ENCODE data around the gene SERPINB1. TPM values are rescaled to one million over a fixed set of nuclear protein-coding genes. Genes with fewer than 3 reads are reported as not detected.

The SERPINB1 gene
- polyA plus RNA-seq, 2 of the 4 experiments (the other 2 are of a cell fraction): 52.7 to 135 TPM

DNA sequence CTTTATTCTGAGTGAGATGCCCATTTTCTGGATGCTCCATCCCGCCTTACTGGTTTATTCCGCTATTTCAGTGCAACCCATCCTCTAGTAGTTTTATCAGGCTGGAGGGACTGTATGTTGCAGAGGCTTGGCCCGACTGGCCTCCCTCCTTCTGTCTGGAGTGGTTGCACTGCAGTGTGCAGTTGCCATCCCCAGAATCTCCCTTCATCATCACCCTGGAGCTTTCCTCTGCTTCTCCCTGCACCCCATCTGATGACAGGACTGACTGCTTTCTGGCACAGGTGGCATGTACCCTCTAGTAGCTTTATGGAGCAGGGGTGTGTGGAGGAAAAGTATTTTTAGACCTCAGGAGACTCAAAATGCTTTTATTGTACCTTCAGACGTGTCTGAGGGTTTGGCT lies 55.4 kb downstream of the SERPINB1 start:
- CTCF ChIA-PET: interaction anchor here (0.9 kb wide), 1 partner anchor 147 kb away, joined by 4 read pairs; no protein-coding TSS in a partner anchor
- no peak for FAIRE-seq
- WGBS (ENCODE audit: missing lambda C conversion rate): 88% methylated on average over 4 of the region's 4 CpGs
- TF ChIP-seq, protein P1, sequence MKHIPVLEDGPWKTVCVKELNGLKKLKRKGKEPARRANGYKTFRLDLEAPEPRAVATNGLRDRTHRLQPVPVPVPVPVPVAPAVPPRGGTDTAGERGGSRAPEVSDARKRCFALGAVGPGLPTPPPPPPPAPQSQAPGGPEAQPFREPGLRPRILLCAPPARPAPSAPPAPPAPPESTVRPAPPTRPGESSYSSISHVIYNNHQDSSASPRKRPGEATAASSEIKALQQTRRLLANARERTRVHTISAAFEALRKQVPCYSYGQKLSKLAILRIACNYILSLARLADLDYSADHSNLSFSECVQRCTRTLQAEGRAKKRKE (CRISPR knock-in tag; IDR thresholded peaks at IDR 0.05; ENCODE audit: low read depth): no peak
- TF ChIP-seq, protein P2, sequence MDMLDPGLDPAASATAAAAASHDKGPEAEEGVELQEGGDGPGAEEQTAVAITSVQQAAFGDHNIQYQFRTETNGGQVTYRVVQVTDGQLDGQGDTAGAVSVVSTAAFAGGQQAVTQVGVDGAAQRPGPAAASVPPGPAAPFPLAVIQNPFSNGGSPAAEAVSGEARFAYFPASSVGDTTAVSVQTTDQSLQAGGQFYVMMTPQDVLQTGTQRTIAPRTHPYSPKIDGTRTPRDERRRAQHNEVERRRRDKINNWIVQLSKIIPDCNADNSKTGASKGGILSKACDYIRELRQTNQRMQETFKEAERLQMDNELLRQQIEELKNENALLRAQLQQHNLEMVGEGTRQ (IDR thresholded peaks at IDR 0.05): no peak
- TF ChIP-seq POLR2AphosphoS2 (conservative IDR thresholded peaks at IDR 0.05; ENCODE audit: low read length) (no peak), NPAS2 (CRISPR knock-in tag; IDR thresholded peaks at IDR 0.05; ENCODE audit: borderline replicate concordance) (no peak), TFCP2L1 (CRISPR knock-in tag; IDR thresholded peaks at IDR 0.05) (no peak), ZC3H11A (IDR thresholded peaks at IDR 0.05) (no peak), ZSCAN20 (CRISPR knock-in tag; IDR thresholded peaks at IDR 0.05) (no peak), HEYL (CRISPR knock-in tag; IDR thresholded peaks at IDR 0.05) (no peak), CHD2 (IDR thresholded peaks at IDR 0.05; ENCODE audit: low read length, partially characterized antibody) (no peak), RNF2 (IDR thresholded peaks at IDR 0.05; ENCODE audit: borderline replicate concordance, low read depth) (no peak), HOXB5 (CRISPR knock-in tag; IDR thresholded peaks at IDR 0.05) (no peak), EP300 (IDR thresholded peaks at IDR 0.05) (no peak), MAZ (IDR thresholded peaks at IDR 0.05; ENCODE audit: borderline replicate concordance, low read depth, low read length) (no peak), CEBPB (IDR thresholded peaks at IDR 0.05) (no peak), POLR2A (IDR thresholded peaks at IDR 0.05; ENCODE audit: low read length) (no peak), GATA3 (IDR thresholded peaks at IDR 0.05; ENCODE audit: borderline replicate concordance) (no peak)
- TF ChIP-seq, protein P3, sequence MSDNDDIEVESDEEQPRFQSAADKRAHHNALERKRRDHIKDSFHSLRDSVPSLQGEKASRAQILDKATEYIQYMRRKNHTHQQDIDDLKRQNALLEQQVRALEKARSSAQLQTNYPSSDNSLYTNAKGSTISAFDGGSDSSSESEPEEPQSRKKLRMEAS (IDR thresholded peaks at IDR 0.05): no peak
- Histone ChIP-seq H3K4me2 (no peak overlapping the region), H3K27ac (no peak overlapping the region), H3K9me3 (no peaks in the 10 kb centered on the region), H3K4me1 (peaks cover 9% of the 10 kb centered on the region), H3K4me3 (no peak overlapping the region)
- POLR2A ChIA-PET: no interaction called here
- no peak for DNase-seq (ENCODE audit: low read depth in 1 of 2, low spot score in 1 of 2)
- ATAC-seq: no peak

DNA sequence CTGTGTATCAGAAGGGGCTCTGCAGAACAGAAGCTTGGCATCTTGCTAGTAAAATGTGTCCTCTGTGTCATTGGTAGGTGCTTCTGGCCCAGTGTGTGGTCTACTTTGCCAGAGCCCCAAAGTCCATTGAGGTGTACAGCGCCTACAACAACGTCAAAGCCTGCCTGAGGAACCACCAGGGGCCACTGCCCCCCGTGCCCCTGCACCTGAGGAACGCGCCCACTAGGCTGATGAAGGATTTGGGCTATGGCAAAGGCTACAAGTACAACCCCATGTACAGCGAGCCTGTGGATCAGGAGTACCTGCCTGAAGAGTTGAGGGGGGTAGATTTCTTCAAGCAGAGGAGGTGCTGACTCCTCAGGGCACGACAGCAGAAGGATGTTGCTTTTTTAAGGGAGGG lies 56.7 kb downstream of the SERPINB1 start:
- TF ChIP-seq BHLHE40 (IDR thresholded peaks at IDR 0.05; ENCODE audit: low read depth, low read length): no peak
- TF ChIP-seq EP300 (IDR thresholded peaks at IDR 0.05): no peak
- TF ChIP-seq CEBPB (IDR thresholded peaks at IDR 0.05): no peak
- DNase-seq (ENCODE audit: low read depth in 1 of 2, low spot score in 1 of 2): no peak
- H3K27ac ChIP-seq: no peak overlapping the region
- H3K4me1 ChIP-seq: no peaks in the 10 kb centered on the region
- ATAC-seq: no peak
- no peak overlapping the region for H3K4me3 ChIP-seq
- ChIA-PET POLR2A (interaction anchor here (0.6 kb wide), 1 partner anchor 204 kb away, joined by 3 read pairs; no protein-coding TSS in a partner anchor), CTCF (interaction anchor here (0.8 to 1.8 kb wide), 3 partner anchors 14 to 148 kb away, joined by 3 to 6 read pairs (median 3); no protein-coding TSS in a partner anchor)
- no peak for FAIRE-seq
- no peak overlapping the region for H3K4me2 ChIP-seq
- over 99% methylated on average over 7 of the region's 7 CpGs for WGBS (ENCODE audit: missing lambda C conversion rate)
- H3K9me3 ChIP-seq: no peaks in the 10 kb centered on the region

DNA sequence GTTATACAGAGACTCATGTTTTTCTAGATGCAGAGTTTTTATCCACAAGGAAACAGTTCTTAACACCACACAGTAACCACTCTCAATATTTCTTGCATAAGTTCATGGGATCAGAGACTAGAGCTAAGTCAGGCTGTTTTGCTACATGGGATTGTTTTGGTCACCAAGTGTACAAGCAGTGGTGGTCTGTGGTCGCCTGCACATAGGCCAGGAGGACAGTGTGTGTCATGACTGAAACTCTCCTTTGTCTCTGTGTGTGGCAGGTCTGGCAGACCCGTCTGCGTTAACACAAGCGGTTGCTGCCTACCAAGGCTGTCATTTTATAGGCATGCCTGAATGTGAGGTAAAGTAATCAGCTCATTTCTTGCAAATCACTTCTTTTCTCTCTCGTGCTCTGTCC lies 57.6 kb downstream of the SERPINB1 start:
- POLR2A ChIA-PET: no interaction called here
- Histone ChIP-seq H3K27ac (no peak overlapping the region), H3K4me2 (no peak overlapping the region), H3K4me1 (no peaks in the 10 kb centered on the region), H3K9me3 (no peaks in the 10 kb centered on the region), H3K4me3 (no peak overlapping the region)
- ATAC-seq: no peak
- CTCF ChIA-PET: interaction anchor here (0.8 to 1.8 kb wide), 3 partner anchors 13 to 149 kb away, joined by 3 to 6 read pairs (median 3); no protein-coding TSS in a partner anchor
- WGBS (ENCODE audit: missing lambda C conversion rate): 80% methylated on average over 5 of the region's 5 CpGs
- FAIRE-seq: no peak
- no peak for DNase-seq (ENCODE audit: low read depth in 1 of 2, low spot score in 1 of 2)
- TF ChIP-seq MAFK (IDR thresholded peaks at IDR 0.05; ENCODE audit: partially characterized antibody): no peak
- TF ChIP-seq ZC3H11A (IDR thresholded peaks at IDR 0.05): no peak
- TF ChIP-seq, protein P4, sequence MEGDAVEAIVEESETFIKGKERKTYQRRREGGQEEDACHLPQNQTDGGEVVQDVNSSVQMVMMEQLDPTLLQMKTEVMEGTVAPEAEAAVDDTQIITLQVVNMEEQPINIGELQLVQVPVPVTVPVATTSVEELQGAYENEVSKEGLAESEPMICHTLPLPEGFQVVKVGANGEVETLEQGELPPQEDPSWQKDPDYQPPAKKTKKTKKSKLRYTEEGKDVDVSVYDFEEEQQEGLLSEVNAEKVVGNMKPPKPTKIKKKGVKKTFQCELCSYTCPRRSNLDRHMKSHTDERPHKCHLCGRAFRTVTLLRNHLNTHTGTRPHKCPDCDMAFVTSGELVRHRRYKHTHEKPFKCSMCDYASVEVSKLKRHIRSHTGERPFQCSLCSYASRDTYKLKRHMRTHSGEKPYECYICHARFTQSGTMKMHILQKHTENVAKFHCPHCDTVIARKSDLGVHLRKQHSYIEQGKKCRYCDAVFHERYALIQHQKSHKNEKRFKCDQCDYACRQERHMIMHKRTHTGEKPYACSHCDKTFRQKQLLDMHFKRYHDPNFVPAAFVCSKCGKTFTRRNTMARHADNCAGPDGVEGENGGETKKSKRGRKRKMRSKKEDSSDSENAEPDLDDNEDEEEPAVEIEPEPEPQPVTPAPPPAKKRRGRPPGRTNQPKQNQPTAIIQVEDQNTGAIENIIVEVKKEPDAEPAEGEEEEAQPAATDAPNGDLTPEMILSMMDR (IDR thresholded peaks at IDR 0.05): no peak
- TF ChIP-seq RFX5 (IDR thresholded peaks at IDR 0.05): no peak
- no peak for TF ChIP-seq CHD2 (IDR thresholded peaks at IDR 0.05; ENCODE audit: low read length, partially characterized antibody)
- TF ChIP-seq CBX8 (IDR thresholded peaks at IDR 0.05): no peak
- no peak for TF ChIP-seq HOXA7 (CRISPR knock-in tag; IDR thresholded peaks at IDR 0.05)
- TF ChIP-seq BHLHE40 (IDR thresholded peaks at IDR 0.05; ENCODE audit: low read depth, low read length): no peak
- TF ChIP-seq HEYL (CRISPR knock-in tag; IDR thresholded peaks at IDR 0.05): no peak
- TF ChIP-seq MYC (IDR thresholded peaks at IDR 0.05; ENCODE audit: borderline replicate concordance, low read length): no peak
- TF ChIP-seq EHMT2 (IDR thresholded peaks at IDR 0.05; ENCODE audit: low read depth): no peak
- no peak for TF ChIP-seq PHF8 (IDR thresholded peaks at IDR 0.05; ENCODE audit: borderline replicate concordance, low read depth)
- TF ChIP-seq, protein P5, sequence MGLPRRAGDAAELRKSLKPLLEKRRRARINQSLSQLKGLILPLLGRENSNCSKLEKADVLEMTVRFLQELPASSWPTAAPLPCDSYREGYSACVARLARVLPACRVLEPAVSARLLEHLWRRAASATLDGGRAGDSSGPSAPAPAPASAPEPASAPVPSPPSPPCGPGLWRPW (IDR thresholded peaks at IDR 0.05): no peak
- TF ChIP-seq HDAC2 (IDR thresholded peaks at IDR 0.05): no peak
- TF ChIP-seq CBX2 (IDR thresholded peaks at IDR 0.05; ENCODE audit: borderline replicate concordance, low read depth): no peak
- TF ChIP-seq, protein P6, sequence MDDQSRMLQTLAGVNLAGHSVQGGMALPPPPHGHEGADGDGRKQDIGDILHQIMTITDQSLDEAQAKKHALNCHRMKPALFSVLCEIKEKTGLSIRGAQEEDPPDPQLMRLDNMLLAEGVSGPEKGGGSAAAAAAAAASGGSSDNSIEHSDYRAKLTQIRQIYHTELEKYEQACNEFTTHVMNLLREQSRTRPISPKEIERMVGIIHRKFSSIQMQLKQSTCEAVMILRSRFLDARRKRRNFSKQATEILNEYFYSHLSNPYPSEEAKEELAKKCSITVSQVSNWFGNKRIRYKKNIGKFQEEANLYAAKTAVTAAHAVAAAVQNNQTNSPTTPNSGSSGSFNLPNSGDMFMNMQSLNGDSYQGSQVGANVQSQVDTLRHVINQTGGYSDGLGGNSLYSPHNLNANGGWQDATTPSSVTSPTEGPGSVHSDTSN (IDR thresholded peaks at IDR 0.05): no peak

Data from A549 (cell line).